HEK293T (cell line): ENCODE results near the gene CASQ2.

Experiments used
- ARNT ChIP-seq: fragments of 450-650 bp; IDR thresholded peaks from 2 replicates; pipeline ENCODE4 v1.6.1; 2017; ENCODE audit warnings: mild to moderate bottlenecking
- BHLHE40 ChIP-seq: fragments of 450-650 bp; IDR thresholded peaks from 2 replicates; pipeline ENCODE4 v1.6.1; 2016; ENCODE audit warnings: mild to moderate bottlenecking, moderate library complexity, borderline replicate concordance
- ELF4 ChIP-seq: fragments of 450-650 bp; IDR thresholded peaks from 2 replicates; pipeline ENCODE4 v1.6.1; 2017; ENCODE audit warnings: antibody characterized with exemption
- FOXK2 ChIP-seq: fragments of 450-650 bp; IDR thresholded peaks from 2 replicates; pipeline ENCODE4 v1.6.1; 2016; ENCODE audit warnings: mild to moderate bottlenecking
- FOXM1 ChIP-seq: fragments of 450-650 bp; IDR thresholded peaks from 2 replicates; pipeline ENCODE4 v1.6.1; 2017; ENCODE audit warnings: mild to moderate bottlenecking, borderline replicate concordance
- HDGF ChIP-seq: fragments of 450-650 bp; IDR thresholded peaks from 2 replicates; pipeline ENCODE4 v1.6.1; 2017; ENCODE audit warnings: antibody characterized with exemption, borderline replicate concordance
- L3MBTL2 ChIP-seq: fragments of 450-650 bp; conservative IDR thresholded peaks from 2 replicates; pipeline ENCODE4 v1.6.1; 2016; ENCODE audit warnings: mild to moderate bottlenecking
- LEF1 ChIP-seq: fragments of 450-650 bp; IDR thresholded peaks from 2 replicates; pipeline ENCODE4 v1.6.1; 2017; ENCODE audit warnings: mild to moderate bottlenecking, borderline replicate concordance
- NFRKB ChIP-seq: fragments of 450-650 bp; IDR thresholded peaks from 2 replicates; pipeline ENCODE4 v1.6.1; 2016; ENCODE audit warnings: mild to moderate bottlenecking, moderate library complexity
- SP1 ChIP-seq: fragments of 450-650 bp; IDR thresholded peaks from 2 replicates; pipeline ENCODE4 v1.6.1; 2017
- TARDBP ChIP-seq: fragments of 450-650 bp; IDR thresholded peaks from 2 replicates; pipeline ENCODE4 v1.6.1; 2016
- TF ChIP-seq, protein P1 (sequence below): fragments of 450-650 bp; IDR thresholded peaks from 2 replicates; pipeline ENCODE4 v1.6.1; 2016

- TF ChIP-seq TARDBP (no peak), FOXM1 (no peak), HDGF (no peak), NFRKB (no peak), BHLHE40 (no peak), FOXK2 (no peak), ARNT (no peak), ELF4 (no peak), L3MBTL2 (no peak), SP1 (no peak), LEF1 (no peak)
- TF ChIP-seq, protein P1, sequence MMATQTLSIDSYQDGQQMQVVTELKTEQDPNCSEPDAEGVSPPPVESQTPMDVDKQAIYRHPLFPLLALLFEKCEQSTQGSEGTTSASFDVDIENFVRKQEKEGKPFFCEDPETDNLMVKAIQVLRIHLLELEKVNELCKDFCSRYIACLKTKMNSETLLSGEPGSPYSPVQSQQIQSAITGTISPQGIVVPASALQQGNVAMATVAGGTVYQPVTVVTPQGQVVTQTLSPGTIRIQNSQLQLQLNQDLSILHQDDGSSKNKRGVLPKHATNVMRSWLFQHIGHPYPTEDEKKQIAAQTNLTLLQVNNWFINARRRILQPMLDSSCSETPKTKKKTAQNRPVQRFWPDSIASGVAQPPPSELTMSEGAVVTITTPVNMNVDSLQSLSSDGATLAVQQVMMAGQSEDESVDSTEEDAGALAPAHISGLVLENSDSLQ: no peak
Observed at GRCh38 chr1:115793162-115793561, 24.6 kb upstream of the CASQ2 start.
